Subcutaneous abdominal adipose tissue (tissue), 5 donors: ENCODE measurements around the gene CCPG1.

Source experiments
- H3K27ac ChIP-seq: one replicate; pipeline ENCODE4 v1.7.0; 2013; ENCODE audit warnings: low read depth, mild to moderate bottlenecking, inconsistent platforms, low read length, moderate library complexity
- H3K27me3 ChIP-seq, 5 donors: one replicate each; pipeline ENCODE4 v1.7.0; 2013; ENCODE audit warnings: low read length in 5 of 5, inconsistent platforms in 1 of 5; ENCODE audit not compliant: control insufficient read depth in 5 of 5, insufficient read depth in 4 of 5
- H3K36me3 ChIP-seq, 5 donors: one replicate each; pipeline ENCODE4 v1.7.0; 2013; ENCODE audit warnings: low read length in 5 of 5; ENCODE audit not compliant: control insufficient read depth in 5 of 5, insufficient read depth in 5 of 5
- H3K4me1 ChIP-seq, 5 donors: one replicate each; pipeline ENCODE4 v1.7.0; 2013; ENCODE audit warnings: low read length in 5 of 5, mild to moderate bottlenecking in 3 of 5, moderate library complexity in 1 of 5; ENCODE audit not compliant: control insufficient read depth in 5 of 5, insufficient read depth in 5 of 5
- H3K4me3 ChIP-seq, 5 donors: one replicate each; pipeline ENCODE4 v1.7.0; 2013; ENCODE audit warnings: low read length in 5 of 5, low read depth in 1 of 5
- H3K9ac ChIP-seq, 5 donors: one replicate each; pipeline ENCODE4 v1.7.0; 2013; ENCODE audit warnings: low read length in 5 of 5, mild to moderate bottlenecking in 4 of 5, moderate library complexity in 3 of 5
- H3K9me3 ChIP-seq, 5 donors: one replicate each; pipeline ENCODE4 v1.7.0; 2013; ENCODE audit warnings: low read length in 5 of 5; ENCODE audit not compliant: control insufficient read depth in 5 of 5
- donor health status: healthy.
- donor health status: healthy.
- donor health status: healthy.
- donor health status: healthy.
- donor health status: healthy.

The CCPG1 gene

GRCh38 chr15:55389264-55389607 lies 18.9 kb downstream of the CCPG1 start:
- no peaks in the 10 kb centered on the region for H3K27me3 ChIP-seq
- no peaks in the 10 kb centered on the region for H3K9me3 ChIP-seq
- H3K4me1 ChIP-seq = peaks cover 0 to 4% (median 3%) of the 10 kb centered on the region in 5 donors
- H3K27ac ChIP-seq = no peak overlapping the region
- H3K4me3 ChIP-seq = no peak overlapping the region
- H3K9ac ChIP-seq = no peak overlapping the region
- peaks cover 8 to 19% (median 9%) of the 10 kb centered on the region in 5 donors for H3K36me3 ChIP-seq

- no peaks in the 10 kb centered on the region for H3K9me3 ChIP-seq
- peaks cover 14 to 35% (median 17%) of the 10 kb centered on the region in 5 donors for H3K36me3 ChIP-seq
- no peaks in the 10 kb centered on the region for H3K27me3 ChIP-seq
- no peak overlapping the region for H3K9ac ChIP-seq
- H3K27ac ChIP-seq = no peak overlapping the region
- peaks cover 0 to 4% (median 3%) of the 10 kb centered on the region in 5 donors for H3K4me1 ChIP-seq
- no peak overlapping the region for H3K4me3 ChIP-seq
Observed at GRCh38 chr15:55387027-55387426, 21.1 kb downstream of the CCPG1 start.

GRCh38 chr15:55383687-55384086 lies 24.5 kb downstream of the CCPG1 start:
- Histone ChIP-seq H3K9ac (no peak overlapping the region), H3K27ac (no peak overlapping the region), H3K27me3 (no peaks in the 10 kb centered on the region), H3K9me3 (no peaks in the 10 kb centered on the region), H3K4me1 (peaks cover 0 to 4% (median 3%) of the 10 kb centered on the region in 5 donors), H3K4me3 (no peak overlapping the region), H3K36me3 (peaks cover 21 to 40% (median 22%) of the 10 kb centered on the region in 5 donors)

- H3K27me3 ChIP-seq = no peaks in the 10 kb centered on the region
- H3K4me3 ChIP-seq = no peak overlapping the region
- no peaks in the 10 kb centered on the region for H3K9me3 ChIP-seq
- H3K9ac ChIP-seq = no peak overlapping the region
- no peak overlapping the region for H3K27ac ChIP-seq
- H3K36me3 ChIP-seq = peaks cover 23 to 51% (median 34%) of the 10 kb centered on the region in 5 donors
- H3K4me1 ChIP-seq = no peaks in the 10 kb centered on the region
Observed at GRCh38 chr15:55381595-55381994, 26.6 kb downstream of the CCPG1 start.

- no peaks in the 10 kb centered on the region for H3K27me3 ChIP-seq
- peaks cover 34 to 53% (median 42%) of the 10 kb centered on the region in 5 donors for H3K36me3 ChIP-seq
- no peak overlapping the region for H3K4me3 ChIP-seq
- H3K4me1 ChIP-seq = no peaks in the 10 kb centered on the region
- no peak overlapping the region for H3K27ac ChIP-seq
- H3K9ac ChIP-seq = no peak overlapping the region
- H3K9me3 ChIP-seq = no peaks in the 10 kb centered on the region
Observed at GRCh38 chr15:55379095-55379494, 29.1 kb downstream of the CCPG1 start.

- Histone ChIP-seq H3K27ac (peak overlapping the region; percentile 37), H3K27me3 (no peaks in the 10 kb centered on the region), H3K9ac (no peak overlapping the region), H3K4me3 (peak overlapping the region in 2 of 5 donors; percentile 27 to 34), H3K4me1 (peaks cover 0 to 5% (median 0%) of the 10 kb centered on the region in 5 donors), H3K9me3 (no peaks in the 10 kb centered on the region), H3K36me3 (peaks cover 29 to 59% (median 52%) of the 10 kb centered on the region in 5 donors)
Observed at GRCh38 chr15:55372701-55373440, 35.3 kb downstream of the CCPG1 start.

GRCh38 chr15:55366981-55367380 lies 41.2 kb downstream of the CCPG1 start:
- H3K27ac ChIP-seq = no peak overlapping the region
- no peak overlapping the region for H3K4me3 ChIP-seq
- peaks cover 0 to under 1% (median 0%) of the 10 kb centered on the region in 5 donors for H3K4me1 ChIP-seq
- H3K27me3 ChIP-seq = no peaks in the 10 kb centered on the region
- no peak overlapping the region for H3K9ac ChIP-seq
- H3K36me3 ChIP-seq = peaks cover 12 to 47% (median 37%) of the 10 kb centered on the region in 5 donors
- no peaks in the 10 kb centered on the region for H3K9me3 ChIP-seq

GRCh38 chr15:55362641-55363040 lies 45.5 kb downstream of the CCPG1 start:
- H3K4me3 ChIP-seq = no peak overlapping the region
- H3K4me1 ChIP-seq = no peaks in the 10 kb centered on the region
- no peak overlapping the region for H3K9ac ChIP-seq
- no peaks in the 10 kb centered on the region for H3K27me3 ChIP-seq
- no peak overlapping the region for H3K27ac ChIP-seq
- no peaks in the 10 kb centered on the region for H3K9me3 ChIP-seq
- peaks cover 15 to 42% (median 29%) of the 10 kb centered on the region in 5 donors for H3K36me3 ChIP-seq

- no peaks in the 10 kb centered on the region for H3K9me3 ChIP-seq
- no peak overlapping the region for H3K27ac ChIP-seq
- peaks cover 15 to 48% (median 37%) of the 10 kb centered on the region in 5 donors for H3K36me3 ChIP-seq
- H3K4me1 ChIP-seq = no peaks in the 10 kb centered on the region
- no peak overlapping the region for H3K4me3 ChIP-seq
- H3K27me3 ChIP-seq = no peaks in the 10 kb centered on the region
- no peak overlapping the region for H3K9ac ChIP-seq
Observed at GRCh38 chr15:55361048-55361447, 47.1 kb downstream of the CCPG1 start.

GRCh38 chr15:55360256-55360655 lies 47.9 kb downstream of the CCPG1 start:
- Histone ChIP-seq H3K9me3 (no peaks in the 10 kb centered on the region), H3K4me1 (no peaks in the 10 kb centered on the region), H3K27ac (no peak overlapping the region), H3K36me3 (peaks cover 15 to 55% (median 41%) of the 10 kb centered on the region in 5 donors), H3K27me3 (no peaks in the 10 kb centered on the region), H3K4me3 (no peak overlapping the region), H3K9ac (no peak overlapping the region)
